ENCODE measurements around the gene TBX4. TPM values are rescaled to one million over a fixed set of nuclear protein-coding genes. Genes with fewer than 3 reads are reported as not detected.

TBX4 gene
- total RNA-seq, 1 donor from 2014 or later, result 23.4 TPM

DNA sequence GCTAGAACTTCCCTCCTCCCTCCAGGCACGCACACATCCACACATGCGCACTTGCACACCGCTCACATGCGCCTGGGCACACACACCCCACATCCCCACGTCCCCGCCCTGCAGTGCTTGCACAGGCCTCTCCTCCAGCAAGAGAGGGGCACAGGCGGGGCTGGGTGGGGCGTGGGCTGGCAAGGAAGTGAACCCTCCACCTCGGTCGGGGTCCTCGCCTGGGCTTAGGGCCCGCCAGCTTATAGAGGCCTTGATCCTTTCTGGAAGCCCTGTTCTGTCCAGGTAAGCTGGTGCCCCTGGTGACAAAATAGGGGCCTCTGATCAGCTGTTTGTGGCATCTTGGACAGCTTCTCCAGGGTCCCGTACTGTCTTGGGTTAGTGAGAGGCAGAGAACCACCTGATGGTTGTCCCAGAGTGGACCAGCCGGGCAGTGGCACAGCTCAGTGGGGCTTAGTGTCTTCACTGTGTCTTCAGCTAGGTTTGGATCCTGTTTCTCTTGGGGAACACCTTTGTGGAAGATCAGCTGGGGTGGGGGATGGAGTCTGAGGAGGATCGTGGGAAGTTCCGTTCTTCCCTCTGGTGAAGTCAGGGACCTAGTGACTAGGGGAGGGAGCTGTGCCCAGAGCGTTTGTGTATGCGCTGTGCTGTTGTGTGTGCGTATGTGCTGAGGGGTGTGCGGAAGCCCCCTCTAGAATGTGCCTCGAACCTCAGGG is 12.1 kb downstream of the TBX4 start:
- DNase-seq (ENCODE audit: low spot score), result no peak

- no peak for DNase-seq (ENCODE audit: low spot score)
Observed at GRCh38 chr17:61464843-61465180, 12.6 kb downstream of the TBX4 start.

GRCh38 chr17:61465550-61466237 is 13.5 kb downstream of the TBX4 start:
- DNase-seq (ENCODE audit: low spot score), result no peak

DNA sequence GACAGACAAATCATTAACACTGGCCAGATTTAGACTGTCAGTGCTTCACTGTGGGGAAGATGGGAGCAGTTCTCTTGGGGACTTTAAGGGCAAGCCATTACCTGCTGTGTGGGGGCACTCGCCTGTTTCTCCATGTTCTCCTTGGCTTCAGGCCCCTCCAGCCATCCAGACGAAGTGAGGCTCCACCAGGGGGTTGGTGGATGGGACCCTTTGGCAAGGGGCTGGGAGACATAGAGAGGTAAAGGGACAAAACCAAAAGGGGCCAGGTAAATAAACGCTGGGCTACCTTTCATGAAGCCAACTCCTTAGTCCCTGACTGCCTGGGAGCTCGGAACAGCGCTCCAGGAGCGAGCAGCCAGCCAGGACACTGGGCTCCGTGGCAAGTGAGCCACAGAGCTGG is 14.0 kb downstream of the TBX4 start:
- DNase-seq (ENCODE audit: low spot score), result no peak

DNA sequence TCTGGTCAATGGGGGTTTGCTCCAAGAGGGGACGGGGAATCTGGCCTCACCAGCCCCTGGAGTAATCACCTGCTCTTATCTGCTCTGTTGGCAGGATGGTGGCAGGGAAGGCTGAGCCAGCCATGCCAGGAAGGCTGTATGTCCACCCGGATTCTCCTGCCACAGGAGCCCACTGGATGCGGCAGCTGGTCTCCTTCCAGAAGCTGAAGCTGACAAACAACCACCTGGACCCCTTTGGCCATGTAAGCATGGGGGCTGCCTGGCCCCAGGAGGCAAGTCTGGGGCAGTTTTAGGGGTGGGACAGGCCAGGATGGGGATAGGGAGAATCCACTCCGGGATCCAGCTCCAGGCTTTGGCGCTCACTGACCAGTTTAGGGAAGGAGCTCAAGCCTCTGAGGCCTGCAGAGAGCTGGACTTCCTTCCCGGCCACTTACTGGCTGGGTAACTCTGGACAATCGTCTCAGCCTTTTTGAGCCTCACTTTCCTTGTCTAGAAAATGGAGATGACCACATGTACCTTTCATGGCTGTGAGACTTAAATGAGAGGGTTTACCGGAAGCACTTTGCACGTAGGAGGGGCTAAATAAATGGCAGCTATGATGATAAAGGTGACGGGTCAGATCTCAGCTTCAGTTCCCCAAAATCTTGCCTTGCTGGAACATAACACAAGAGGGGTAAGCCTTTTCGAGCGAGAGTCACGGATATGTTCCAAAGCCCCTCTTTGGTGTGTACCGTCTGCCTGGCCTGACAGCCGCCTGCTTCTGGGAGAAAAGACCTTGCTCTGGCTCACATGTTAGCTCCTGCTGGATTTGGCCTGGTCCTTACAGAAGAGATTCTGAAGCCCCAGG is 15.4 kb downstream of the TBX4 start:
- peak; percentile 70 for DNase-seq (ENCODE audit: low spot score)

- no peak for DNase-seq (ENCODE audit: low spot score)
Observed at GRCh38 chr17:61468263-61468907, 16.2 kb downstream of the TBX4 start.

GRCh38 chr17:61469474-61469873 is 17.3 kb downstream of the TBX4 start:
- no peak for DNase-seq (ENCODE audit: low spot score)

DNA sequence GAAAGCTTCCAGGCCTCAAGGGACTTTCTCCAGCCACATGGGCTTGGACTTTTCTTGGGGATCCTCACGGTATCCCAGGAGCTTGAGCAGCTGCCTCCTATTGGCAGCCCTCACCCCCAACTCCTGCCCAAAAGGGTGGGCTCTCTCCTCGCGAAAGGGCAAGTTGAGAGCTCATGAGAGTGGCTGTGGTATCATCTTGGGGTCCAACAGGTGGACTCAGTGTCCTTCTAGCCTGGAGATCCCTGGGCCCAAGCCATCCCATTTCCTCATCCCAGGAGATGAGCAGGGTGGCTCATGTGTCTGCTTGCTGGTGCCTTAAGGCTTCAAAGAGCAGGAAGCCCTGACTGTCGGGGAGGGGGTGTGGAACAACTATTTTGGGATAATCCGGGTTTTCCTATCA is 17.7 kb downstream of the TBX4 start:
- DNase-seq (ENCODE audit: low spot score), result no peak

GRCh38 chr17:61470530-61471136 is 18.4 kb downstream of the TBX4 start:
- no peak for DNase-seq (ENCODE audit: low spot score)

- no peak for DNase-seq (ENCODE audit: low spot score)
Observed at GRCh38 chr17:61474235-61474927, 22.2 kb downstream of the TBX4 start.

DNA sequence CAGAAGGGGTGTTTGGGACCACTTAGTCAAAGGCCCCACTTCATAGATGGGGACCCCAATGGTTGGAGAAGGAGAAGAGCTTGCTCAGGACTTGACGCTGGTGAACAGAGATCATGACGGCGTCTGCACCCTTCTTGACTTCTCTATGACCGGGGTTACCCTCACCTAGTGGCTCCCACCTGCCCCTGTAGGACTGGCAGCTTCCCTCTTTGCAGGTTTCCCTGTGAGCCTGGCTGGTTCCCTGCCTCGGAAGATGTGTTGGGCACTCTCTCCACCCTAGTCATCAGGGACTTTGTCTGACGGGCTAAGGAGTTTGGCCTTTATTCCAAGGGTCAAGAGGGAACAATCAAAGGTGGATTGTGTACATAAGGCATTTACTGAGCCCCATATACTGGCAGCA is 22.7 kb downstream of the TBX4 start:
- no peak for DNase-seq (ENCODE audit: low spot score)

GRCh38 chr17:61475726-61476125 is 23.5 kb downstream of the TBX4 start:
- DNase-seq (ENCODE audit: low spot score), result no peak

- no peak for DNase-seq (ENCODE audit: low spot score)
Observed at GRCh38 chr17:61476476-61477203, 24.4 kb downstream of the TBX4 start.

- peak; percentile 95 for DNase-seq (ENCODE audit: low spot score)
Observed at GRCh38 chr17:61477204-61477834, 25.1 kb downstream of the TBX4 start.

DNA sequence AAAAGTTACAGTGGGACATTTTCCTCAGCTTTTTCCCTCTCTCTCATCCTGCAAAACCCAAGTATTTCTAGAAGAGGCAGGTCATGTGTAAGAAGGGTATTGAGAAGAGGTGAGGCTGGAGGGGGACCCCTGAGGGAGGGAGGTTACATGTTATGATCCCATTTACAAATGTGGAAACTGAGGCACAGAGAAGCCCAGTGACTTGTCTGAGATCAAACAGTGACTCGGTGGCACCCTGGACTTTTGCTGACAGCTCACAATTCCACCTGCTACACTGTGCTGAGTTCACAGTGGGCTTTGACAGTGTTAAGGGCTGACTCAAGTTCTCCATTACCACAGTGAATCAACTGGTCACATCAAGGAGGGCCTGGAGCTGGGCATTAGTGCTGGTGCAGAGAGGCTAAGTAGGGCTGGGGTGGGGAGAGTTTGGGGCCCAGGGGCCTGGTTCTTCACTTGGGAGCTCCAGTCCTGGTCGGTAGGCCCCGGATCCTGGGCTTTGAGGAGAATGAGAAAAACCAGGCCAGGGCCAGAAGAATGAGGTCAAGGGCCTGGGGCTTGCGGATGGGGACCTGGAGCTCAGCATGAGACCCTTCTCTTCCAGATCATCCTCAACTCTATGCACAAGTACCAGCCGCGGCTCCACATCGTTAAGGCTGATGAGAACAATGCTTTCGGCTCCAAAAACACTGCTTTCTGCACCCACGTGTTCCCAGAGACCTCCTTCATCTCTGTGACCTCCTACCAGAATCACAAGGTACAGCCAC is 26.0 kb downstream of the TBX4 start:
- no peak for DNase-seq (ENCODE audit: low spot score)

DNA sequence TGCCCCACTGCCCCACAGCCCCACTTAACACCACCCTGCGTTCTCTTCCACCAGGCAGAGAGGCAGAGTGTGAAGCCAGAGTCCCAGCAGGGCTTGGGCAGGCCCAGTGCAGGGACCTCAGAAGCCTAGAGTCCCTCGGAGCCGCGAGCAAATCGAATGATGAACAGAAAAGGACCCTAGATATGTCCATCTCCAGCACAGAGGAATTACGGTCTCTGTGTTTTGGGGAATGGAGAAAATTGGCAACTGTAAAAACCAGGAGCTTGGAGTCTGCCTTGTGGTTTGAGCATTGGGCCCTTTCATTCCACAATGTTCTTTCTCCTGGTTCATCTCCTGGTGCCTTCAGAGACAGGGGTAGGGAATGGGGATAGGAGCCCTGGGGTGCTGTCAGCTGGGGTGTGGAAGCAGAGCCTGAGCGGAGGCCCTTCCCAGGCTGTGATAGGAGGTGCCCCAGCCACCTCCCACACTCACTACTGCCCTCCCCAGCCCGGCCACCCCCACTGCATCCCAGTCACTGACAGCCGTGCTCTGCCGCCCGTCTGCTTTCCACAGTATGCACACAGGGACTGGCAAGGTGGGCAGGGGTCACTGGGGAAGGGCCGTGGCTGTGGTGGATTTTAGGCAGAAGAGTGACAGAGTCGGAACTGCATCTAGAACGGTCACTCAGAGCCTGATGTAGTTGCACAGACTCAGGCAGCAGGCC is 26.7 kb downstream of the TBX4 start:
- no peak for DNase-seq (ENCODE audit: low spot score)

DNA sequence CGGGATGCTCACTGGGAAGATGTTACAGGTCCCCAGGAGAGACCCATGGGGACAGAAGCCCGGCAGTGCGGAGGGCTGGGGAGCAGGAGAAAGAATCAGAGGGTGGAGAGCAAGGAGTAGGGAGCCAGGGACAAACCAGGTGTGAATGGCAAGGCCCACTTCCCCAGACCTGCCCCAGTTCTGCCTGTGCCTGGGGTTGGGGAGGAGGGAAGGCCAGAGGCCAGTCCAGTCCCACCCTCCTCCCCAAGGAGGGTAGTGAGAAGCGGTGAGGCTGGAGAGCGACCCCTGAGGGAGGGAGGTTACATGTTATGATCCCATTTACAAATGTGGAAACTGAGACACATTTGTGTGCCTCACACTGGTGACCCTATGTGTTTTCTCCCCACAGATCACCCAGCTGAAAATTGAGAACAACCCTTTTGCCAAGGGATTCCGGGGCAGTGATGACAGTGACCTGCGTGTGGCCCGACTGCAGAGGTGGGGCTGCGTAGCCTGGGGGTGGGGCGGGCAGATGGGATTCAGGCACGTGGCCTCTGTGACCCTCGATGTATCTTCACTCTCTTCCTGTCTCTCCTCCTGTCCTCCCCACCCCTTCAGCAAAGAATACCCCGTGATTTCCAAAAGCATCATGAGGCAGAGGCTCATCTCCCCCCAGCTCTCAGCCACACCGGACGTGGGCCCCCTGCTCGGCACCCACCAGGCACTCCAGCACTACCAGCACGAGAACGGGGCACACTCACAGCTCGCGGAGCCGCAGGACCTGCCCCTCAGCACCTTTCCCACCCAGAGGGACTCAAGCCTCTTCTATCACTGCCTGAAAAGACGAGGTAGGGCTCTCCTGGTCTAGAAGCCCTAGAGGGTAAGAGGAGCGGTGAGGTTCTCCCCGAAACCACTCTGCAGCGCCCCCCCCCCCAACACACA is 27.5 kb downstream of the TBX4 start:
- DNase-seq (ENCODE audit: low spot score), result no peak
